Measurements from ENCODE around the gene EMID1. TPM values are rescaled to one million over a fixed set of nuclear protein-coding genes. Genes with fewer than 3 reads are reported as not detected.

The EMID1 gene
- polyA plus RNA-seq, 1 of the 3 experiments (the other 2 are of a cell fraction): 1.1 TPM

- POLR2A ChIA-PET: interaction anchor here (0.9 kb wide), 1 partner anchor 100 kb away, joined by 3 read pairs; no protein-coding TSS in a partner anchor
- no peaks in the 10 kb centered on the region for H3K79me2 ChIP-seq (ENCODE audit: insufficient read depth)
- H3K36me3 ChIP-seq (replicated peaks in 1 of 2; ENCODE audit: control insufficient read depth in 1 of 2, insufficient read depth in 2 of 2, low read length in 1 of 2): no peaks in the 10 kb centered on the region
- no peak overlapping the region for H3K27ac ChIP-seq (ENCODE audit: low read depth in 2 of 2, low read length in 1 of 2)
- WGBS (ENCODE audit: low lambda C conversion rate): 77% methylated on average over 4 of the region's 7 CpGs
- no peaks in the 10 kb centered on the region for H3K27me3 ChIP-seq (ENCODE audit: insufficient read depth)
- CTCF ChIA-PET: interaction anchor here (1.1 to 5.5 kb wide), 4 partner anchors 16 to 59 kb away, joined by 3 to 49 read pairs (median 5); no protein-coding TSS in a partner anchor
- no peak overlapping the region for H3K9ac ChIP-seq
- peaks cover 4% of the 10 kb centered on the region for H3F3A ChIP-seq (replicated peaks; ENCODE audit: insufficient read depth)
- H2AFZ ChIP-seq (ENCODE audit: low read depth): no peak overlapping the region
- no peak overlapping the region for H3K4me2 ChIP-seq
- no peak overlapping the region for H3K4me3 ChIP-seq (ENCODE audit: low read depth in 2 of 2, low read length in 1 of 2)
- H4K20me1 ChIP-seq (ENCODE audit: insufficient read depth): no peaks in the 10 kb centered on the region
- peaks cover 0 to 7% of the 10 kb centered on the region in 2 experiments; a peak in 1 of 4 replicates for H3K4me1 ChIP-seq (ENCODE audit: control insufficient read depth in 1 of 2, insufficient read depth in 2 of 2, low read depth in 1 of 2, low read length in 1 of 2)
- H3K9me3 ChIP-seq: no peaks in the 10 kb centered on the region
- no peak for DNase-seq
- TF ChIP-seq CHD2 (IDR thresholded peaks at IDR 0.05; ENCODE audit: low read length, partially characterized antibody): no peak
- no peak for TF ChIP-seq MXI1 (IDR thresholded peaks at IDR 0.05; ENCODE audit: low read depth, low read length)
- TF ChIP-seq RCOR1 (IDR thresholded peaks at IDR 0.05; ENCODE audit: low read length): no peak
- H3K9me2 ChIP-seq: no peaks in the 10 kb centered on the region
Measured at GRCh38 chr22:29201782-29202181, 3.9 kb upstream of the EMID1 start.

- no peaks in the 10 kb centered on the region for H4K20me1 ChIP-seq (ENCODE audit: insufficient read depth)
- H2AFZ ChIP-seq (ENCODE audit: low read depth): no peak overlapping the region
- H3F3A ChIP-seq (replicated peaks; ENCODE audit: insufficient read depth): peaks cover 4% of the 10 kb centered on the region
- H3K4me1 ChIP-seq (ENCODE audit: control insufficient read depth in 1 of 2, insufficient read depth in 2 of 2, low read depth in 1 of 2, low read length in 1 of 2): peaks cover 0 to 7% of the 10 kb centered on the region in 2 experiments; a peak in 1 of 4 replicates
- H3K9me3 ChIP-seq: no peaks in the 10 kb centered on the region
- no peak overlapping the region for H3K27ac ChIP-seq (ENCODE audit: low read depth in 2 of 2, low read length in 1 of 2)
- no peak overlapping the region for H3K4me2 ChIP-seq
- no peaks in the 10 kb centered on the region for H3K9me2 ChIP-seq
- H3K27me3 ChIP-seq (ENCODE audit: insufficient read depth): no peaks in the 10 kb centered on the region; the same call in 1 of the 2 replicates
- peak; percentile 41 for DNase-seq
- ChIA-PET CTCF (interaction anchor here (0.8 to 5.5 kb wide), 9 partner anchors 10 to 347 kb away, joined by 3 to 49 read pairs (median 5); no protein-coding TSS in a partner anchor), POLR2A (interaction anchor here (0.7 to 0.9 kb wide), 2 partner anchors 38 to 101 kb away, joined by 3 to 5 read pairs; no protein-coding TSS in a partner anchor)
- no peak overlapping the region for H3K4me3 ChIP-seq (ENCODE audit: low read depth in 2 of 2, low read length in 1 of 2)
- no peaks in the 10 kb centered on the region for H3K79me2 ChIP-seq (ENCODE audit: insufficient read depth)
- peak; percentile 16; the same call in 1 of the 2 replicates for TF ChIP-seq PBX3 (IDR thresholded peaks at IDR 0.05)
- no peak for TF ChIP-seq MEF2A (IDR thresholded peaks at IDR 0.05; ENCODE audit: borderline replicate concordance, low read depth)
- TF ChIP-seq USF1 (IDR thresholded peaks at IDR 0.05; ENCODE audit: borderline replicate concordance, low read depth): no peak
- no peak for TF ChIP-seq EP300 (IDR thresholded peaks at IDR 0.05; ENCODE audit: borderline replicate concordance in 1 of 2, low read depth in 1 of 2, low read length in 1 of 2)
- TF ChIP-seq RAD21 (IDR thresholded peaks at IDR 0.05; ENCODE audit: low read length): peak; percentile 32; the same call in 1 of the 2 replicates
- TF ChIP-seq USF2 (IDR thresholded peaks at IDR 0.05; ENCODE audit: borderline replicate concordance, low read depth, low read length): no peak
- 88% methylated on average over 19 of the region's 24 CpGs for WGBS (ENCODE audit: low lambda C conversion rate)
- no peaks in the 10 kb centered on the region for H3K36me3 ChIP-seq (replicated peaks in 1 of 2; ENCODE audit: control insufficient read depth in 1 of 2, insufficient read depth in 2 of 2, low read length in 1 of 2)
- H3K9ac ChIP-seq: no peak overlapping the region
Measured at GRCh38 chr22:29202212-29203192, 3.2 kb upstream of the EMID1 start.
